GM19238 (cell line): ENCODE measurements around the gene SCN10A.

Experiments used
- DNase-seq: peaks from one replicate; pipeline ENCODE4 v3.0.0; 2011; ENCODE audit warnings: low spot score; ENCODE audit not compliant: insufficient read length

Gene SCN10A

GRCh38 chr3:38816026-38816425, at the start of gene SCN10A:
TSS of gene SCN10A (minus strand) at chr3:38816217. CDS start at chr3:38794010, 22,207 bp downstream.
- no peak for DNase-seq

GRCh38 chr3:38853011-38853410, 37.0 kb upstream of the SCN10A start:
- no peak for DNase-seq

GRCh38 chr3:38843898-38844297, 27.9 kb upstream of the SCN10A start:
- DNase-seq = no peak

GRCh38 chr3:38842266-38842965, 26.4 kb upstream of the SCN10A start:
- no peak for DNase-seq

- DNase-seq = no peak
These were observed 25.0 kb upstream of the SCN10A start for GRCh38 chr3:38840987-38841386.

- DNase-seq = no peak
These were observed 21.3 kb upstream of the SCN10A start for GRCh38 chr3:38837358-38837757.

GRCh38 chr3:38836561-38836960, 20.5 kb upstream of the SCN10A start:
- DNase-seq = no peak

GRCh38 chr3:38835939-38836338, 19.9 kb upstream of the SCN10A start:
- DNase-seq = no peak

GRCh38 chr3:38834717-38835116, 18.7 kb upstream of the SCN10A start:
- DNase-seq = no peak

- DNase-seq = no peak
These were observed 18.1 kb upstream of the SCN10A start for GRCh38 chr3:38834110-38834509.

GRCh38 chr3:38829404-38829803, 13.4 kb upstream of the SCN10A start:
- DNase-seq = no peak

- DNase-seq = no peak
These were observed 12.7 kb upstream of the SCN10A start for GRCh38 chr3:38828681-38829080.

GRCh38 chr3:38827791-38828190, 11.8 kb upstream of the SCN10A start:
- no peak for DNase-seq

GRCh38 chr3:38826001-38826400, 10.0 kb upstream of the SCN10A start:
- no peak for DNase-seq

GRCh38 chr3:38824349-38824748, 8.3 kb upstream of the SCN10A start:
- no peak for DNase-seq

- DNase-seq = no peak
These were observed 7.7 kb upstream of the SCN10A start for GRCh38 chr3:38823722-38824121.

GRCh38 chr3:38823186-38823585, 7.2 kb upstream of the SCN10A start:
- no peak for DNase-seq

- DNase-seq = no peak
These were observed 4.2 kb downstream of the SCN10A start for GRCh38 chr3:38811822-38812221.

GRCh38 chr3:38805765-38806386, 10.1 kb downstream of the SCN10A start:
- peak; percentile 12 for DNase-seq

GRCh38 chr3:38805004-38805403, 11.0 kb downstream of the SCN10A start:
- no peak for DNase-seq

- no peak for DNase-seq
These were observed 15.5 kb downstream of the SCN10A start for GRCh38 chr3:38800511-38800910.

GRCh38 chr3:38793721-38794120, 22.3 kb downstream of the SCN10A start:
- DNase-seq = no peak

- no peak for DNase-seq
These were observed 23.0 kb downstream of the SCN10A start for GRCh38 chr3:38792983-38793382.
